Fibroblast of lung (primary cell): ENCODE measurements around the gene CDX2.

Experiments
- CTCF ChIP-seq, 2 donors: IDR thresholded peaks in 1 of 2; conservative IDR thresholded peaks in 1 of 2; 1 replicate in 1 of 2; 2 replicates in 1 of 2; pipeline ENCODE4 v1.5.1; 2011 to 2012; ENCODE audit warnings: low read length in 2 of 2, control low read depth in 1 of 2, inconsistent platforms in 1 of 2, low read depth in 1 of 2, mild to moderate bottlenecking in 1 of 2
- EZH2 ChIP-seq: IDR thresholded peaks from 2 replicates; pipeline ENCODE4 v1.5.1; 2012; ENCODE audit warnings: low read length, control low read depth, mild to moderate bottlenecking; ENCODE audit errors: missing control alignments

DNA sequence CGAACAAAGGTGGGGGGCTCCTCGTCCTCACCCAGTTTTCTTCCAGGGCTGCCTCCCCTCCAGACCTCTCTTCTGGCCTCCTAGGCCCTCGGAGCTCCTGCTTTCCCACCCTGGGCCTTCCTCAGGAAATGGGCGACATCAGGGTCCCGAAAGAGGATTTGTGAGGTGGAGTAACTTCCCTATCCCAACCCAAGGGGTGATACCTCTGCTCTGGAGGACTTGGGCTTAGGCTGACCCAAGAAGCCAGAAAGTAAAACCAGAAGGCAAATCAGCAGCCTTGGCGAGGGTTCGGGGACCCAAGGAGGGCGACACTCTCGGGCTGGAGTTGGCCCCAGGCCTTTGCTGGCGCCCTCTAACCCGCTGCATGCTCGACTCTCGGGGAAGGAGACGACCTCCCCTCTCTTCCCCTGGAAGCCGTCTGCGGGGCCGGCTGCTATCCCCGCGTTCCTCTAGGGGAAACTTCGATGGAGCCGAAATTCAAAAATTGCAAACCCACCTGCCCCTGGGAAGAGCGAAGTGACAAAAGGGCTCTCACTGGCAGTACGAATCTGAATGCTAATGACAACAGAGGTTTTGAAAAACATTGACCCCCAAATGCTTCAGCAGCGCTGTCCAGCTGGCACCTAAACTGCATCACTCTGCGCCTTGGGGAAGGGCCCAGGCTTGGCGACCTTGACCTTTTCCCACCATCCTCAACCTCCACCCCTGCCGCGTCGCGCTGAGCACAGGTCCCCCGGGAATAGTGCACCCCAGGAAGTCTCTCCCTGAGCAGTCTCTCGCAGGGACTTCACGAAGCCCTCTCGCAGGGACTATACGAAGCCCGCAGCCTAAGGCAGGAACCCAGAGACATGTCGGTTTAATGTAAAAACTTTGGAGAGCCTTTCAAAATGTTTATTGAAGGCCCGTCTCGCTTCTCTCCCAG is 46.9 kb downstream of the CDX2 start:
- TF ChIP-seq CTCF (conservative IDR thresholded peaks at IDR 0.05 in 1 of 2, IDR thresholded peaks at IDR 0.05 in 1 of 2; ENCODE audit: low read depth in 1 of 2, low read length in 2 of 2) (no peak), EZH2 (peak; percentile 67)
